Ovary (tissue), 3 donors: ENCODE data around the gene NINL.

Experiments used
- CTCF ChIP-seq, 3 donors: fragments of 450-650 bp in 2 of 3; fragments of 200-600 bp in 1 of 3; IDR thresholded peaks; one replicate each; pipeline versions ENCODE4 v1.5.1 to v1.8.0; 2016 to 2022; ENCODE audit warnings: antibody characterized with exemption in 3 of 3, mild to moderate bottlenecking in 1 of 3
- EP300 ChIP-seq: sonication (generic); formaldehyde crosslinking; IDR thresholded peaks from one replicate; pipeline ENCODE4 v1.6.1; 2017; ENCODE audit warnings: antibody characterized with exemption
- POLR2A ChIP-seq: fragments of 450-650 bp; IDR thresholded peaks from one replicate; pipeline ENCODE4 v1.6.1; 2017; ENCODE audit warnings: antibody characterized with exemption, mild to moderate bottlenecking, moderate library complexity
- donor health status: DM: no; HTN: no; CAD: no.

- TF ChIP-seq CTCF (IDR thresholded peaks at IDR 0.05) (no peak), POLR2A (no peak), EP300 (no peak)
Measured at GRCh38 chr20:25525867-25526266, 59.5 kb downstream of the NINL start.
